ENCODE results near the gene C21orf91.

C21orf91 gene

DNA sequence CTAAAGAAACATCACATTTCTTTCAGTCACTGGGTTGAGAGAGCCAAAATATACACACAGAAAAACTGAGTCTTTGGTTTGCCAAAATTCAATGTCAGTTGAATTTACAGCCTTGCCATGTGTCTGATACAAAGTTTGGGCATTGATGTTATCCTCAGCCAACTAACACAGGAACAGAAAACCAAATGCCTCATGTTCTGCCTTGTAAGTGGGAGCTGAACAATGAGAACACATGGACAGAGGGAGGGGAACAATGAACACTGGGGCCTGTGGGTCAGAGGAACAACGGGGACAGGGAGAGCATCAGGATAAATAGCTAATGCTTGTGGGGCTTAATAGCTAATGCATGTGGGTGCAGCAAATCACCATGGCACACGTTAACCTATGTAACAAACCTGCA is 39.6 kb upstream of the C21orf91 start:
- Histone ChIP-seq H3K4me2 (ENCODE audit: low read length) (no peak overlapping the region), H3K79me2 (ENCODE audit: control insufficient read depth, low read length) (no peaks in the 10 kb centered on the region), H3K36me3 (ENCODE audit: control insufficient read depth, low read length) (no peaks in the 10 kb centered on the region), H3F3A (ENCODE audit: control insufficient read depth, insufficient read depth) (no peaks in the 10 kb centered on the region), H3K4me1 (ENCODE audit: control insufficient read depth, low read length) (no peaks in the 10 kb centered on the region), H3K27me3 (ENCODE audit: control insufficient read depth, low read length) (no peaks in the 10 kb centered on the region), H3K27ac (ENCODE audit: low read depth, low read length) (no peak overlapping the region), H4K20me1 (ENCODE audit: control insufficient read depth, insufficient read depth, low read depth, low read length) (no peaks in the 10 kb centered on the region), H3K9me3 (ENCODE audit: control insufficient read depth, insufficient read depth, low read length) (no peaks in the 10 kb centered on the region), H3K4me3 (ENCODE audit: low read length) (no peak overlapping the region), H3K9me2 (replicated peaks; ENCODE audit: control insufficient read depth, low read length) (no peaks in the 10 kb centered on the region)
- TF ChIP-seq, protein P1, sequence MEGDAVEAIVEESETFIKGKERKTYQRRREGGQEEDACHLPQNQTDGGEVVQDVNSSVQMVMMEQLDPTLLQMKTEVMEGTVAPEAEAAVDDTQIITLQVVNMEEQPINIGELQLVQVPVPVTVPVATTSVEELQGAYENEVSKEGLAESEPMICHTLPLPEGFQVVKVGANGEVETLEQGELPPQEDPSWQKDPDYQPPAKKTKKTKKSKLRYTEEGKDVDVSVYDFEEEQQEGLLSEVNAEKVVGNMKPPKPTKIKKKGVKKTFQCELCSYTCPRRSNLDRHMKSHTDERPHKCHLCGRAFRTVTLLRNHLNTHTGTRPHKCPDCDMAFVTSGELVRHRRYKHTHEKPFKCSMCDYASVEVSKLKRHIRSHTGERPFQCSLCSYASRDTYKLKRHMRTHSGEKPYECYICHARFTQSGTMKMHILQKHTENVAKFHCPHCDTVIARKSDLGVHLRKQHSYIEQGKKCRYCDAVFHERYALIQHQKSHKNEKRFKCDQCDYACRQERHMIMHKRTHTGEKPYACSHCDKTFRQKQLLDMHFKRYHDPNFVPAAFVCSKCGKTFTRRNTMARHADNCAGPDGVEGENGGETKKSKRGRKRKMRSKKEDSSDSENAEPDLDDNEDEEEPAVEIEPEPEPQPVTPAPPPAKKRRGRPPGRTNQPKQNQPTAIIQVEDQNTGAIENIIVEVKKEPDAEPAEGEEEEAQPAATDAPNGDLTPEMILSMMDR (IDR thresholded peaks at IDR 0.05; ENCODE audit: low read depth, low read length, poor library complexity, severe bottlenecking), result no peak
- no peak for TF ChIP-seq EZH2phosphoT487 (IDR thresholded peaks at IDR 0.05; ENCODE audit: borderline replicate concordance, low read length)

DNA sequence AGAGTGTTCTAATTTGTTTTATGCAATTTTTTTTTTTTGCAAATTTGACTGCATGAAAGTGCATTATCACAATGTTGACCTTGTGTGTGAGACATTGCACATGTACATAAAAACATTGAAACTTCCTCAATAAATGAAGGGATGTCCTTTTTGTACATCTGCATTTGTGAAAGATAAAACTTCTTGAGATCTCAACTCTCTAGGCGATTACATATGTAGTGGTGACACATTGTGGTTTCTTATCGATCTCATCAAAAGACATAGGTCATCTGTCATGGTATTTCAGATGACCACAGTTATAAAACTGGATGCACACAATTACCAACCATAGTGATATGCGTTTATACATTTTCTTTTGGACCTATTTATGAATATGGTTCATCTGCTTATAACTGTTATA is 35.6 kb upstream of the C21orf91 start:
- Histone ChIP-seq H3K9me3 (ENCODE audit: control insufficient read depth, insufficient read depth, low read length) (no peaks in the 10 kb centered on the region), H3F3A (ENCODE audit: control insufficient read depth, insufficient read depth) (no peaks in the 10 kb centered on the region), H3K4me1 (ENCODE audit: control insufficient read depth, low read length) (no peaks in the 10 kb centered on the region), H3K9me2 (replicated peaks; ENCODE audit: control insufficient read depth, low read length) (no peaks in the 10 kb centered on the region), H3K36me3 (ENCODE audit: control insufficient read depth, low read length) (no peaks in the 10 kb centered on the region), H3K4me2 (ENCODE audit: low read length) (no peak overlapping the region), H4K20me1 (ENCODE audit: control insufficient read depth, insufficient read depth, low read depth, low read length) (no peaks in the 10 kb centered on the region), H3K27ac (ENCODE audit: low read depth, low read length) (no peak overlapping the region), H3K4me3 (ENCODE audit: low read length) (no peak overlapping the region), H3K27me3 (ENCODE audit: control insufficient read depth, low read length) (no peaks in the 10 kb centered on the region), H3K79me2 (ENCODE audit: control insufficient read depth, low read length) (no peaks in the 10 kb centered on the region)
- TF ChIP-seq, protein P1 (IDR thresholded peaks at IDR 0.05; ENCODE audit: low read depth, low read length, poor library complexity, severe bottlenecking), result no peak
- TF ChIP-seq EZH2phosphoT487 (IDR thresholded peaks at IDR 0.05; ENCODE audit: borderline replicate concordance, low read length), result no peak

DNA sequence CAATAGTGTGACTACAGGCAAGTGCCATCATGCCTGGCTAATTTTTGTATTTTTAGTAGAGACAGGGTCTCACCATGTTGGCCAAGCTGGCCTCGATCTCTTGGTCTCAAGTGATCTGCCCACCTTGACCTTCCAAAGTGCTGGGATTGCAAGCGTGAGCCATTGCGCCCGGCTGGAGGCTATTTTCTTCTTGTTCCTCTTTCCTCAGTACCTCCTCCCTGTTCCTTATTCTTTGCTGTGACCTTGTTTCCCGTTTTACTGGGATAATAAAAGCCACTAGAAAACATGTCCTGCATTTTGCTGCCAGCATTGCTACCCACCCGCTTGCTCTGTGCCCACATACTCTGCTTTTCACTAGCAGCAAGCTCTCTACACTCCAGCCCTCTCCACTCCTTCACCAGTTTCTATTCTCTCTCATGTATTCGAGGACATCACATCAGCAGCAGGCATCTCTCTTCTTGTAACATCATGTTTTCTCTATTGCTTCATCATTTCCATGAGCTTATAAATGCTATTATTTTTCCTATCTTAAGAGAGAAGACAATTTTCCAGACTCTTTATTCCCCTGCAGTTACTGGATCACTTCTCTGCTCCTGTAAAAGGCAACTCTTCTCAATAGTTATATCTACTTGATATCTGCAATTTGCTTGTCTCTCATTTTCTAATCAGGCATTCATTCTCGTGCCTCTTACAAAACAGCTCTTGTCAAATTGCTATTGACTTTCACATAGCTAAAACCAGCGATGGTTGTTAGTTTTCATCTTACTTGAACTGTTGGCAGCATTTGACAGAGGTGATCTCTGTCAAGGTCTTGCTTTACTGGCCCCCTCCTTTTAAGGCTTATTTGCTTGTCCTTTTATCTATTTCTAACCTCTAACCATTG is 34.5 kb upstream of the C21orf91 start:
- H3K79me2 ChIP-seq (ENCODE audit: control insufficient read depth, low read length), result no peaks in the 10 kb centered on the region
- H3K4me1 ChIP-seq (ENCODE audit: control insufficient read depth, low read length), result no peaks in the 10 kb centered on the region
- no peaks in the 10 kb centered on the region for H3K27me3 ChIP-seq (ENCODE audit: control insufficient read depth, low read length)
- no peaks in the 10 kb centered on the region for H4K20me1 ChIP-seq (ENCODE audit: control insufficient read depth, insufficient read depth, low read depth, low read length)
- no peak overlapping the region for H3K4me3 ChIP-seq (ENCODE audit: low read length)
- no peaks in the 10 kb centered on the region for H3K9me3 ChIP-seq (ENCODE audit: control insufficient read depth, insufficient read depth, low read length)
- H3K9me2 ChIP-seq (replicated peaks; ENCODE audit: control insufficient read depth, low read length), result no peaks in the 10 kb centered on the region
- no peaks in the 10 kb centered on the region for H3F3A ChIP-seq (ENCODE audit: control insufficient read depth, insufficient read depth)
- no peak overlapping the region for H3K27ac ChIP-seq (ENCODE audit: low read depth, low read length)
- H3K4me2 ChIP-seq (ENCODE audit: low read length), result no peak overlapping the region
- TF ChIP-seq, protein P1 (IDR thresholded peaks at IDR 0.05; ENCODE audit: low read depth, low read length, poor library complexity, severe bottlenecking), result no peak
- TF ChIP-seq EZH2phosphoT487 (IDR thresholded peaks at IDR 0.05; ENCODE audit: borderline replicate concordance, low read length), result no peak
- H3K36me3 ChIP-seq (ENCODE audit: control insufficient read depth, low read length), result no peaks in the 10 kb centered on the region

Data from DOHH2 (cell line).